Adrenal gland (tissue), 5 donors: Measurements from ENCODE around the gene KIAA0753.

Source experiments
- CTCF ChIP-seq, 6 experiments: fragments of 450-650 bp in 4 of 6; fragments of 200-600 bp in 2 of 6; sonication (generic) in 1 of 6; IDR thresholded peaks; 1 replicate in 5 of 6; 2 replicates in 1 of 6; pipeline versions ENCODE4 v1.5.1 to v1.8.0; 2016 to 2021; ENCODE audit warnings: antibody characterized with exemption in 6 of 6, mild to moderate bottlenecking in 2 of 6, moderate library complexity in 1 of 6
- POLR2A ChIP-seq, 2 donors: fragments of 450-650 bp; IDR thresholded peaks; one replicate each; pipeline ENCODE4 v1.6.1; 2017; ENCODE audit warnings: antibody characterized with exemption in 2 of 2, mild to moderate bottlenecking in 2 of 2, moderate library complexity in 1 of 2
- donor health status: DM: no; HTN: no; CAD: no.

- no peak for TF ChIP-seq POLR2A (IDR thresholded peaks at IDR 0.05)
- TF ChIP-seq CTCF (IDR thresholded peaks at IDR 0.05) = no peak
Observed at GRCh38 chr17:6677946-6678345, 37.4 kb upstream of the KIAA0753 start.
